ENCODE data around the gene GSKIP.

Gene GSKIP

DNA sequence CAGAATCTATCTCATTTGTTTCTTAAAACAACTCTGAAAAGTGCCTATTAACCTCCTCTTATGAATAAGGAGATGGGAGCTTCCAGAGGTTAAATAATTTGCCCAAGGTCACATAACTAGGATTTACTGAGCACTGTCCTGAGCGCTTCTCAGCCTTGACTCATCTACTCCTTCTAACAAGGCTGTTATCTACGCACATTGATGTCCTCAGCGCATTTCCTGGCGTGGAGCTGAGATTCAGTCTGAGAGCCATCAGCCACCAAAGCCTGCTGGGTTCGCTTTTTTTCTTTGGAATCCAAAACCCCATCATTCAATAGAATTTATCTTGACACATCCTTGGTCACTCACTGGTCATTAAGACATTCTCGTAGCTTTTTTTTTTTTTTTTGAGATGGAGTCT, 57.9 kb downstream of the GSKIP start:
- no peak for DNase-seq

GRCh38 chr14:96422992-96423391, 59.7 kb downstream of the GSKIP start:
- no peak for DNase-seq

DNA sequence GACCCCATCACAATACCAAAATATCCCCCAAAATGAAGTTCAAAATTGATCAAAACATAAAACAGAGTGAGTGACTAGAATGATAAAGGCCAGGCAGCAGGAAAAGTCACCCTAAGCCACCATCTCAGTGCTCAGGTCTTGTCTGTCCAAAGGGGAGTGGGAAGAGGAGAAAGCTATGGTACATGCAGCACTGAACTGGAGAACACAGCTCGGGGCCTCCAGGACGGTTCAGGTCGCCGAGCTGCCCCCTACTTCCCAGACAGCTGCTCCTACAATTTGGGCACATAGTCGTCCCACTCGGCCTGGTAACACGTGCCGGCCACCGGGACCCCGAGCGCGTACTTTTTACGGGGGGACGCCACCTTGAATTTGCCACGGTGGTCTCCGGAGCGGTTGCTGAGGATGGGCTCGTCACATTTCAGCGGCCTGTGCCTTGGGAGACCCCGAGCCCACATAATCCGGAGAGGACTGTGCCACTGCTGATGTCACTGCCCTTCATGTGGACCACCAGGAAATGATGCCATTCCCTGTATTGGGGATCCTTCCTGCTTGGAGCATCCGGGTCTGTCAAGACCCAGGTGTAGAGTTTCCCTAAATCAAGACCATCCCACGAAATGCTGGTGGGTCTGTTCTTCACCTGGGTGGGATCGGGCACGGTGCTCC, 60.3 kb downstream of the GSKIP start:
- no peak for DNase-seq

GRCh38 chr14:96424109-96424989, 61.0 kb downstream of the GSKIP start:
- DNase-seq, result peak; percentile 1

- no peak for DNase-seq
Measured at GRCh38 chr14:96434040-96434439, 70.7 kb downstream of the GSKIP start.

All from GF-D8 (cell line).